VCaP (cell line): Measurements from ENCODE around the gene DDX21.

Source experiments
- H3K27ac ChIP-seq: fragments of 450-650 bp; 2 replicates; pipeline ENCODE4 v1.5.1; 2017
- TF ChIP-seq, protein P1 (sequence below): fragments of 450-650 bp; conservative IDR thresholded peaks from 2 replicates; pipeline ENCODE4 v1.5.1; 2017; ENCODE audit warnings: mild to moderate bottlenecking, moderate library complexity

DDX21 gene

DNA sequence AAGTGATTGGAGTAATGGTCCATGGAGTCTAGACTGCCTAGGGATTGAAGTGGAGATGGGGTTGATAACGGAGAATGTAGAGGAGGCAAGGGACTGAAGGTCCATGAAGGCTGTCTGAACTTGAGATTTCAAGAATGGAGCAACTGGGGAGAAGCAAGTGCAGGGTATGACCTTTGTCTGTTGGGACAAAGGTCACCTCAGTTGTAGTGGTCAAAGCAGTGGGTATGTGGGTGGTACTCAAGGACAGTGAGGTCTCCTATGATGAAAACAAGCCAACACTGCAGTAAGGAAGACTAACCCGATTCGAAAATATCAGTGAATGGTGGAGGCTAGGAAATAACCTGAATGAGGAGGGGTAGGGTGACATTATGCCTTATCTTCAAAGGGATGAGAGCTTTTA, 5.4 kb upstream of the DDX21 start:
- no peak overlapping the region for H3K27ac ChIP-seq
- TF ChIP-seq, protein P1, sequence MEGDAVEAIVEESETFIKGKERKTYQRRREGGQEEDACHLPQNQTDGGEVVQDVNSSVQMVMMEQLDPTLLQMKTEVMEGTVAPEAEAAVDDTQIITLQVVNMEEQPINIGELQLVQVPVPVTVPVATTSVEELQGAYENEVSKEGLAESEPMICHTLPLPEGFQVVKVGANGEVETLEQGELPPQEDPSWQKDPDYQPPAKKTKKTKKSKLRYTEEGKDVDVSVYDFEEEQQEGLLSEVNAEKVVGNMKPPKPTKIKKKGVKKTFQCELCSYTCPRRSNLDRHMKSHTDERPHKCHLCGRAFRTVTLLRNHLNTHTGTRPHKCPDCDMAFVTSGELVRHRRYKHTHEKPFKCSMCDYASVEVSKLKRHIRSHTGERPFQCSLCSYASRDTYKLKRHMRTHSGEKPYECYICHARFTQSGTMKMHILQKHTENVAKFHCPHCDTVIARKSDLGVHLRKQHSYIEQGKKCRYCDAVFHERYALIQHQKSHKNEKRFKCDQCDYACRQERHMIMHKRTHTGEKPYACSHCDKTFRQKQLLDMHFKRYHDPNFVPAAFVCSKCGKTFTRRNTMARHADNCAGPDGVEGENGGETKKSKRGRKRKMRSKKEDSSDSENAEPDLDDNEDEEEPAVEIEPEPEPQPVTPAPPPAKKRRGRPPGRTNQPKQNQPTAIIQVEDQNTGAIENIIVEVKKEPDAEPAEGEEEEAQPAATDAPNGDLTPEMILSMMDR: no peak

DNA sequence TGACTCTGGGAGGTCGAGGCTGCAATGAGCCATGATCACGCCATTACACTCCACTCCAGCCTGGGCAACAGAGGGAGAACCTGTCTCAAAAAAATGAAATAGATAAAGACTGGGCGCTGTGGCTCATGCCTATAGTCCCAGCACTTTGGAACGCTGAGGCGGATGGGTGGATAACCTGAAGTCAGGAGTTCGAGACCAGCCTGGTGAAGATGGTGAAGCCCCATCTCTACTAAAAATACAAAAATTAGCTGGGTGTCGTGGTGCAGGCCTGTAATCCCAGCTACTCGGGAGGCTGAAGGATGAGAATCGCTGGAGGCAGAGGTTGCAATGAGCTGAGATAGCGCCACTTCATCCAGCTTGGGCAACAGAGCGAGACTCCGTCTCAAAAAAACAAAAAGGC, 1.1 kb upstream of the DDX21 start:
- TF ChIP-seq, protein P1: no peak
- H3K27ac ChIP-seq: peak overlapping the region; percentile 86

DNA sequence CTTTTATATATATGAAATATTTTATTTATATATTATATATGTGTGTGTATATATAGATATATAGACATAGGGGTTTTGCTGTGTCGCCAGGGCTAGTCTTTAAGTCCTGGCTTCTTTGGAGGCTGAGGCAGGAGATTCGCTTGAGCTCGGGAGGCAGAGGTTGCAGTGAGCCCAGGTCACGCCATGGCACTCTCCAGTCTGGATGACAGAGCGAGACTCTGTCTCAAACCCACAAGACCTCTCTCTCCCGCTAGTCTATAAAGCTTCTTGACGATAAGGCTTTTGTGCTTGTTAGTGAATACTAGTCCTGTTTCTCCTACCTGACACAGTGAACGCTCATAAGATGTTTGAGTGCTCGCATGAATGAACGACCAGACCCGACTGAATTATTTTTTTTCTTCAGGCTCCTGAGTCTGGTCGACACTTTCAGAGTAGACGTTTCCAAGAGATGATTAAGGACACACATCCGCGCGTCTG, 577 bp upstream of the DDX21 start:
- TF ChIP-seq, protein P1: no peak
- peak overlapping the region; percentile 86 for H3K27ac ChIP-seq

DNA sequence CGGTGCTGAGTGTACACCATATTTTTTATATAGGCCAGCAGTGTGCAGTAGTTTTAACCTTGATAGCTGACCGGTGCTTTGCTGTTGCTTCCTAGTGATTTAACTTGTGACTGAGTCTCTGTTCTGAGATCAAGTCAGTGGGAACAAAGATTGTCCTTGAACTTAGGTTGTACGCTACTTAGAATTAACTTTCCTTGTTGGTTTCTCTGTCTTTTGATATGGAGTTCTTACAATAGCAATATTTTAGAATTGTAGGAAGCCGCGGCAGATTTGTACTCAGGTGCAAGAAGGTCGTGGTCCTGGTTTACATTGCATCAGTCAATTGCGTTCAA, 1.3 kb downstream of the DDX21 start:
- peak overlapping the region; percentile 86 for H3K27ac ChIP-seq
- TF ChIP-seq, protein P1: no peak

DNA sequence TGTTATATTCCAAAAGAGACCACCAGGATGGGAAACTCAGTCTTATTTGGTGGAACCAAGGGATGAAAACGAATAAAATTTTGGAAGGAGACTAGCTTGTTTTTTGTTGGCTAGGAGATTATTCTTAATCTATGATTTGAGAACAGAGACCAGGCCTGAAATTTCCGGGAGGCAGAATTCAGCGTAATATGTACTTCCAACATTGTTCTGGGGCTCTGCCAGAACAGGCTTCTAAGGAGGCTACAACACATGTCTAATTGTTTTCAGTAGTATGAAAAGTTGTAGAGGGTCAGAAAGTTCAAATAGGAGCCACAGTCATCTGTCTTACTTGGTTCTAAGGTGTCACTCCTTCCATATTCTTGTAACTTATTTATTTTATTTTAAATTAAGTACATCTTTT, 1.7 kb downstream of the DDX21 start:
- TF ChIP-seq, protein P1: no peak
- peak overlapping the region; percentile 86 for H3K27ac ChIP-seq

DNA sequence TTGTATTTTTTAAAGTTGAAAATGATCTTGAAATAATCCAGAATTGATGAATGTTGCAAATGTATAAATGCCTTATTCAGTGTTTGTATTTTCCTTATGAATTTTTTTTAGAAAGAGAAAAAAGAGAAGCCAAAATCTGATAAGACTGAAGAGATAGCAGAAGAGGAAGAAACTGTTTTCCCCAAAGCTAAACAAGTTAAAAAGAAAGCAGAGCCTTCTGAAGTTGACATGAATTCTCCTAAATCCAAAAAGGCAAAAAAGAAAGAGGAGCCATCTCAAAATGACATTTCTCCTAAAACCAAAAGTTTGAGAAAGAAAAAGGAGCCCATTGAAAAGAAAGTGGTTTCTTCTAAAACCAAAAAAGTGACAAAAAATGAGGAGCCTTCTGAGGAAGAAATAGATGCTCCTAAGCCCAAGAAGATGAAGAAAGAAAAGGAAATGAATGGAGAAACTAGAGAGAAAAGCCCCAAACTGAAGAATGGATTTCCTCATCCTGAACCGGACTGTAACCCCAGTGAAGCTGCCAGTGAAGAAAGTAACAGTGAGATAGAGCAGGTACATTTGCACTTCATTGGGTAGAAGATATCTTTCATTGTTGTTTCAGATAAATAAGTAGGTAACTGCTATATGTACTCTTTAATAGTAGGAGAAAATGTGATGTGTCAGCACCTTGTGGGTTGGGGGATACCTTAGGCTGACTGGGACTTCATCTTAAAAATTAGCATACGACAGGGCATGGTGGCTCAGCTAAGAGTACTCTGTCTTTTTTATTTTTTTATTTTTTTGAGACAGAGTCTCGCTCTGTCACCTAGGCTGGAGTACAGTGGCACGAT, 3.9 kb downstream of the DDX21 start:
- TF ChIP-seq, protein P1: no peak
- no peak overlapping the region for H3K27ac ChIP-seq

DNA sequence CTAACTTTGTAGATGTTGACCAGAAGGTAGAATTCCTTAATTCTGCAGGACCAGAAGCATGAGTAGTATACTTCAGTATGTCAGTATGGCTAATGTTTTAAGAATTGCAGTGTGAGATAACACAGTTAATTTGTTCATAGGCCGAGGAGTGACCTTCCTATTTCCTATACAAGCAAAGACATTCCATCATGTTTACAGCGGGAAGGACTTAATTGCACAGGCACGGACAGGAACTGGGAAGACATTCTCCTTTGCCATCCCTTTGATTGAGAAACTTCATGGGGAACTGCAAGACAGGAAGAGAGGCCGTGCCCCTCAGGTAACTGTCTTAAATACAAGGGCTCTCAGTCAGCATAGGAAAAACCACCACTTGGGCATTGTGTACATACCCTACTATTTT, 7.2 kb downstream of the DDX21 start:
- TF ChIP-seq, protein P1: no peak

More for the DNA sequence above, 7.2 kb downstream of the DDX21 start:
- H3K27ac ChIP-seq: no peak overlapping the region
